ENCODE measurements around the gene CHTF18. TPM values are rescaled to one million over a fixed set of nuclear protein-coding genes. Genes with fewer than 3 reads are reported as not detected.
A peak's percentile ranks its signal among the peaks of the same experiment; 100 is the strongest.

The CHTF18 gene
- total and polyA plus RNA-seq, 9 of the 15 experiments (the other 6 are each of a cell fraction or from before 2014, with no cell fraction given) = 2.5 to 123 (median 17.0) TPM

DNA sequence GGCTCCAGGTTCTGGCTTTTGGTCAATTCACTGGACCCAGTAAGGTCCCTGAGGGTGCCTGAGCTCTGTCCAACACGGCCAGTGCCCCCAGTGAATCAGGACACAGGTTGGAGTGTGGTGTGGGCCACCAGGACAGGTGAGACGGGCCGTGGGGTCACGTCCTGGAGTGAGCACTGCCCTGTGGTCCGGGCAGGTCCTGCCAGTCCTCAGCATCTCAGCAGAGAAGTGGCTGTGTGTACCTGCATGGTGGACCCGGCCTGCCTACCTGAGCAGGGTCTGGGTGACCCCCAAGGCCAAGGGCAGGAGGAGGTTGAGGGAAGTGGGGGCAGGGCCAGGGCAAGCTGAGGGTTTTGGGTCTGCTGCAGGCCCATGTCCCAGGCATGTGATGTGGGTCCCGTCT lies 14.0 kb downstream of the CHTF18 start:
- intact Hi-C loops (cut with micrococcal nuclease) = no loop called here
- Histone ChIP-seq H3K9ac (ENCODE audit: insufficient read depth in 1 of 2, low read depth in 2 of 2, low read length in 2 of 2) (no peak overlapping the region), H3K4me2 (ENCODE audit: insufficient read depth, low read length) (no peak overlapping the region), H3K9me1 (ENCODE audit: control insufficient read depth, insufficient read depth, low read length) (no peaks in the 10 kb centered on the region), H3K79me2 (ENCODE audit: control insufficient read depth, insufficient read depth, low read length) (peaks cover 6% of the 10 kb centered on the region; the same call in 2 of the 3 replicates), H3K4me1 (replicated peaks in 1 of 2; ENCODE audit: control insufficient read depth in 2 of 2, insufficient read depth in 2 of 2, low read length in 2 of 2) (peaks cover 0 to 86% of the 10 kb centered on the region in 2 experiments; a peak in 2 of 5 replicates), H3K36me3 (ENCODE audit: control insufficient read depth, insufficient read depth, low read length) (peaks cover 5% of the 10 kb centered on the region; the same call in 1 of the 3 replicates), H3K9me3 (replicated peaks; ENCODE audit: control insufficient read depth, insufficient read depth, low read depth, low read length) (no peaks in the 10 kb centered on the region), H3K27ac (ENCODE audit: extremely low read depth, low read depth, low read length) (no peak overlapping the region), H3K27me3 (ENCODE audit: control insufficient read depth in 2 of 2, insufficient read depth in 2 of 2, low read length in 2 of 2) (no peaks in the 10 kb centered on the region), H3K4me3 (no peak overlapping the region), H2AFZ (ENCODE audit: low read depth, low read length) (no peak overlapping the region), H4K20me1 (replicated peaks; ENCODE audit: control insufficient read depth, insufficient read depth, low read length) (peaks cover 11% of the 10 kb centered on the region)
- POLR2A ChIA-PET = interaction anchor here (0.6 to 0.7 kb wide), 2 partner anchors 13 to 481 kb away, joined by 3 read pairs; no protein-coding TSS in a partner anchor
- DNase-seq (ENCODE audit: extremely low read depth in 1 of 4, low spot score in 3 of 4) (no peak), ATAC-seq (no peak), FAIRE-seq (no peak)
- CTCF ChIA-PET (ENCODE audit: low intra/inter-chr PET ratio) = no interaction called here
- in situ Hi-C loops (cut with MboI) = no loop called here
- WGBS (ENCODE audit: insufficient coverage, low coverage, missing lambda C conversion rate) = 51% methylated on average over 6 of the region's 7 CpGs
- BruUV-seq (replicated peaks) = no TSS peak
- TF ChIP-seq ZNF175 (CRISPR knock-in tag; IDR thresholded peaks at IDR 0.05; ENCODE audit: low read depth) (no peak), SMAD3 (CRISPR knock-in tag; conservative IDR thresholded peaks at IDR 0.05) (no peak), MXD1 (CRISPR knock-in tag; IDR thresholded peaks at IDR 0.05; ENCODE audit: borderline replicate concordance, poor library complexity, severe bottlenecking) (no peak), AFF1 (IDR thresholded peaks at IDR 0.05; ENCODE audit: low read depth in 1 of 2, partially characterized antibody in 2 of 2) (no peak), SUPT5H (IDR thresholded peaks at IDR 0.05) (peak; percentile 47), ZNF347 (CRISPR knock-in tag; IDR thresholded peaks at IDR 0.05; ENCODE audit: low read depth) (no peak), ZNF75A (CRISPR knock-in tag; IDR thresholded peaks at IDR 0.05) (no peak), ZNF282 (CRISPR knock-in tag; IDR thresholded peaks at IDR 0.05) (no peak), SOX6 (IDR thresholded peaks at IDR 0.05) (no peak), ZC3H8 (IDR thresholded peaks at IDR 0.05) (no peak), SP1 (CRISPR knock-in tag; IDR thresholded peaks at IDR 0.05) (no peak), POLR2G (IDR thresholded peaks at IDR 0.05; ENCODE audit: low read depth, low read length) (peak; percentile 64), HDAC3 (IDR thresholded peaks at IDR 0.05; ENCODE audit: borderline replicate concordance, partially characterized antibody) (no peak), FOXJ2 (tag; IDR thresholded peaks at IDR 0.05) (no peak)
- TF ChIP-seq, protein P1, sequence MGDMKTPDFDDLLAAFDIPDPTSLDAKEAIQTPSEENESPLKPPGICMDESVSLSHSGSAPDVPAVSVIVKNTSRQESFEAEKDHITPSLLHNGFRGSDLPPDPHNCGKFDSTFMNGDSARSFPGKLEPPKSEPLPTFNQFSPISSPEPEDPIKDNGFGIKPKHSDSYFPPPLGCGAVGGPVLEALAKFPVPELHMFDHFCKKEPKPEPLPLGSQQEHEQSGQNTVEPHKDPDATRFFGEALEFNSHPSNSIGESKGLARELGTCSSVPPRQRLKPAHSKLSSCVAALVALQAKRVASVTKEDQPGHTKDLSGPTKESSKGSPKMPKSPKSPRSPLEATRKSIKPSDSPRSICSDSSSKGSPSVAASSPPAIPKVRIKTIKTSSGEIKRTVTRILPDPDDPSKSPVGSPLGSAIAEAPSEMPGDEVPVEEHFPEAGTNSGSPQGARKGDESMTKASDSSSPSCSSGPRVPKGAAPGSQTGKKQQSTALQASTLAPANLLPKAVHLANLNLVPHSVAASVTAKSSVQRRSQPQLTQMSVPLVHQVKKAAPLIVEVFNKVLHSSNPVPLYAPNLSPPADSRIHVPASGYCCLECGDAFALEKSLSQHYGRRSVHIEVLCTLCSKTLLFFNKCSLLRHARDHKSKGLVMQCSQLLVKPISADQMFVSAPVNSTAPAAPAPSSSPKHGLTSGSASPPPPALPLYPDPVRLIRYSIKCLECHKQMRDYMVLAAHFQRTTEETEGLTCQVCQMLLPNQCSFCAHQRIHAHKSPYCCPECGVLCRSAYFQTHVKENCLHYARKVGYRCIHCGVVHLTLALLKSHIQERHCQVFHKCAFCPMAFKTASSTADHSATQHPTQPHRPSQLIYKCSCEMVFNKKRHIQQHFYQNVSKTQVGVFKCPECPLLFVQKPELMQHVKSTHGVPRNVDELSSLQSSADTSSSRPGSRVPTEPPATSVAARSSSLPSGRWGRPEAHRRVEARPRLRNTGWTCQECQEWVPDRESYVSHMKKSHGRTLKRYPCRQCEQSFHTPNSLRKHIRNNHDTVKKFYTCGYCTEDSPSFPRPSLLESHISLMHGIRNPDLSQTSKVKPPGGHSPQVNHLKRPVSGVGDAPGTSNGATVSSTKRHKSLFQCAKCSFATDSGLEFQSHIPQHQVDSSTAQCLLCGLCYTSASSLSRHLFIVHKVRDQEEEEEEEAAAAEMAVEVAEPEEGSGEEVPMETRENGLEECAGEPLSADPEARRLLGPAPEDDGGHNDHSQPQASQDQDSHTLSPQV (IDR thresholded peaks at IDR 0.05) = no peak
